GM10248 (cell line): Measurements from ENCODE around the gene MCC.

Experiments used
- CTCF ChIA-PET: fragments of 300-600 bp; sonication (Branson Sonifier 250); formaldehyde crosslinking; extraction: SDS; loops from one replicate; lab custom pipeline; 2021; ENCODE audit warnings: antibody characterized with exemption; lab: Yijun Ruan, JAX
- POLR2A ChIA-PET: fragments of 350-650 bp; sonication (Branson Sonifier 250); formaldehyde crosslinking; extraction: SDS; loops from one replicate; lab custom pipeline; 2020; ENCODE audit warnings: antibody characterized with exemption; lab: Yijun Ruan, JAX
- DNase-seq: peaks from one replicate; pipeline ENCODE4 v3.0.0; 2012; ENCODE audit errors: extremely low spot score
- TF ChIP-seq, protein P1 (sequence below): IDR thresholded peaks from 2 replicates; pipeline ENCODE4 v1.5.1; 2012; ENCODE audit warnings: mild to moderate bottlenecking, low read depth; ENCODE audit errors: extremely low read depth, missing control alignments, control extremely low read depth

The MCC gene

DNA sequence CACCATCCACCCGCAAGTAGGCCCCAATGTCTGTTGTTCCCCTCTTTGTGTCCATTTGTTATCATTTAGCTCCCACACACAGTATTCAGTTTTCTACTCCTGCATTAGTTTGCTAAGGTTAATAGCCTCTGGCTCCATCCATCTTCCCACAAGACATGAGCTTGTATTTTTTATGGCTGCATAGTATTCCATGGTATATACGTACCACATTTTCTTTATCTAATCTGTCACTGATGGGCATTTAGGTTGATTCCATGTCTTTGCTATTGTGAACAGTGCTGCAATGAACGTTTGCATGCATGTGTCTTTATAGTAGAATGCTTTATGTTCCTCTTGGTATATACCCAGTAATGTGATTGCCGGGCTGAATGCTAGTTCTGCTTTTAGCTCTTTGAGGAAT lies 361.2 kb downstream of the MCC start:
- DNase-seq: no peak
- ChIA-PET POLR2A (no interaction called here), CTCF (interaction anchor here (0.8 to 0.9 kb wide), 2 partner anchors 15 to 55 kb away, joined by 3 read pairs; no protein-coding TSS in a partner anchor)
- TF ChIP-seq, protein P1, sequence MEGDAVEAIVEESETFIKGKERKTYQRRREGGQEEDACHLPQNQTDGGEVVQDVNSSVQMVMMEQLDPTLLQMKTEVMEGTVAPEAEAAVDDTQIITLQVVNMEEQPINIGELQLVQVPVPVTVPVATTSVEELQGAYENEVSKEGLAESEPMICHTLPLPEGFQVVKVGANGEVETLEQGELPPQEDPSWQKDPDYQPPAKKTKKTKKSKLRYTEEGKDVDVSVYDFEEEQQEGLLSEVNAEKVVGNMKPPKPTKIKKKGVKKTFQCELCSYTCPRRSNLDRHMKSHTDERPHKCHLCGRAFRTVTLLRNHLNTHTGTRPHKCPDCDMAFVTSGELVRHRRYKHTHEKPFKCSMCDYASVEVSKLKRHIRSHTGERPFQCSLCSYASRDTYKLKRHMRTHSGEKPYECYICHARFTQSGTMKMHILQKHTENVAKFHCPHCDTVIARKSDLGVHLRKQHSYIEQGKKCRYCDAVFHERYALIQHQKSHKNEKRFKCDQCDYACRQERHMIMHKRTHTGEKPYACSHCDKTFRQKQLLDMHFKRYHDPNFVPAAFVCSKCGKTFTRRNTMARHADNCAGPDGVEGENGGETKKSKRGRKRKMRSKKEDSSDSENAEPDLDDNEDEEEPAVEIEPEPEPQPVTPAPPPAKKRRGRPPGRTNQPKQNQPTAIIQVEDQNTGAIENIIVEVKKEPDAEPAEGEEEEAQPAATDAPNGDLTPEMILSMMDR: no peak

DNA sequence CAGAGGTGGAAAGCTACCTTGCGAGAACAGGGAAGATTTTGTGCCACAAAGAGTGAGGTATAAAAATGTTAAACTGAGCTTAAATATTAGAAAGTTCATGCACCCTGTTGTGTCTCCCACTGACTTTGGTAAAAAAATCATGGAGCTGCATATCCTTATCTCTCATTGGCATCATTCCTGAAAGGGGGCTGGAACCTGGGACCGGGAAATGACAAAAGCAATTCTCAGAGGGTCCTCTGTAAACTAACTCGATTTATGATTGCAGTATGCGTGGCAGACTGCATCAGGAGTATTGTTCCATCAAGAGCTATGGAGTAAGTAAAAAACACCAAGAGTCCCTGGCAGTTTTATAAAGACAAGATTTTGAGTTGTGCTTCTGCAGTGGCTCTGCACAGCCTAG lies 362.9 kb downstream of the MCC start:
- no peak for DNase-seq
- ChIA-PET CTCF (no interaction called here), POLR2A (no interaction called here)
- TF ChIP-seq, protein P1: no peak

DNA sequence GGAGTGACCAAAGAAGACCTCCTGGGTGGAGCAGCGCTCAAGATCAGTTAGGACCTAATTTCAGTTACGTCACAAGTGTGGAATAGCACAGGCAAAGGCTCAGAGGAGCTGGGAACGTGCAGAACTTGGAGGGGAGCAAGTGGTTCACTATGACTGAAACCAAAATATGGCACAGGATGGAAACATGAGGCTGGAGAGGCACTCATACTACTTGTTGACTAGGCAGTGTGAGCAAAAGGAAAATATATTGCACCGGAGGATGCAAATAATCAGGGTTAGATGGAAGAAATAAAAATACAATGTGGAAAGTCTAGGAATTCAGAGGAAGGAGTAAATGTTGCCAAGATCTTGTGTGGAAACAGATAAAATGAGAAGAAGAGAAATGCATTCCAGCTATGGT lies 363.3 kb downstream of the MCC start:
- POLR2A ChIA-PET: no interaction called here
- no peak for DNase-seq
- TF ChIP-seq, protein P1: no peak
- CTCF ChIA-PET: no interaction called here

DNA sequence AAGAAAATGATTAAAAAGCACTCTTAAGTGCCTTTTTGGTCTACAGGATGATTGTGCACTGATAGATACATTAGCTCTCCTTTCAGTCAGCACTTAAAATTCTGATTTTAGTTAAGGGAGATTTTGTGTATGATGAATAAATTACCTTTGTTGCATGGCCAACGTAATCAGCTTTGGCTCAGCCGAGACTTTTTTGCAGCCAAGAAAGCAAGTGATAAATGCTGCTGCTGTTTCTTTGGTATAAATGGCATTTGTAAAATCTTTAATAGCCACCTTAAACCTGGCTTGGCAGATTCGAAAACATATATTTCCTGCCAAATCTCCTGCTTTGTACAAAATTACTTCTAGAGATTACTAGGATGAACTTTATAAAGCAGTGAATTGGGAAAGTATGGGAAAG lies 364.0 kb downstream of the MCC start:
- ChIA-PET CTCF (interaction anchor here (0.7 kb wide), 1 partner anchor 20 kb away, joined by 3 read pairs; no protein-coding TSS in a partner anchor), POLR2A (no interaction called here)
- DNase-seq: no peak
- TF ChIP-seq, protein P1: no peak

DNA sequence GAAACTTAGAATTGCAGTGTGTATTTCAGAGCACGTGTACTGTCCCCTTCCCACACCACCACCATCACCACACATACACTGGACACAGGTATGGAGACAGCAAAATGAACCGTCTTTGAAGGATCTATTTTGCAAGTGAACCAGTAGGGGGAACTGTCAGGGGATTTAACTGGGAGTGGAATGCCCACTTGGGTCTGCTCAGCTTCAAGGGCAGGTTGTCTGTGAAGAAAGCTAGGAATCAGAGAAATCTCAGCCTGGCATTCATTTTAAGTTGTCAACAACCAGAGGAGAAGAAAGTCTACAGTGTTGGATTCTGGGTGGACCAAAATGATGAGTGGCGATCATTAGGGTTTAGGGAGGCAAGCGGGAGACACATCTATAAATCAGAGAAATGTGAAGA lies 364.6 kb downstream of the MCC start:
- POLR2A ChIA-PET: no interaction called here
- CTCF ChIA-PET: interaction anchor here (0.7 to 1.1 kb wide), 2 partner anchors 9 to 21 kb away, joined by 3 to 4 read pairs; no protein-coding TSS in a partner anchor
- DNase-seq: no peak
- TF ChIP-seq, protein P1: no peak

DNA sequence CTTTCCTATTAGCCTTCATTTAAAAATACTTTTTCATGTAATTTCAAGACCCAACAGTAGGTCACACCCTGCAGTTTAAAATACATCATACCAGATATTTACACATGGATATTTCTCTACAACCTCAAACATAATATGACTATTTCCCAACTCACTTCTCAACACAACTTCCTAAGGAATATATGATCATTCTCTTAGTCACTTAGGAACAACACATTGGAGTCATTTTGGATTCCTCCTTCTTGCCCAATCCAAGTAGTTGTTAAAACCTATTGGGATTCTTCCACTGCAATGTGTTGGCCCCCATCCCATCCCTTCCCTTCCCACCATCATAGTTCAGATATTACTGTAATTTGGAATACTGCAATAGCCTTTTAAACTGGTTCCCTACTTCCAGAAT lies 366.2 kb downstream of the MCC start:
- ChIA-PET CTCF (no interaction called here), POLR2A (no interaction called here)
- no peak for DNase-seq
- TF ChIP-seq, protein P1: no peak
